HepG2 (cell line): Measurements from ENCODE around the gene ZFPL1. TPM values are rescaled to one million over a fixed set of nuclear protein-coding genes. Genes with fewer than 3 reads are reported as not detected.

Source experiments
- AGO1 ChIP-seq: fragments of 200-400 bp; formaldehyde crosslinking; IDR thresholded peaks from 2 replicates; pipeline ENCODE4 v1.6.1; 2017; ENCODE audit warnings: mild to moderate bottlenecking, low read depth, low read length, moderate library complexity; ENCODE audit not compliant: poor library complexity, severe bottlenecking
- CREB3 ChIP-seq: sonication (generic); formaldehyde crosslinking; IDR thresholded peaks from 2 replicates; pipeline ENCODE4 v1.5.0; 2020; ENCODE audit warnings: missing genetic modification reagents
- FOXK1 ChIP-seq: sonication (generic); formaldehyde crosslinking; IDR thresholded peaks from 2 replicates; pipeline ENCODE4 v1.4.0; 2020; ENCODE audit warnings: low read depth, missing genetic modification reagents, borderline replicate concordance
- GATAD1 ChIP-seq: IDR thresholded peaks from 2 replicates; pipeline ENCODE4 v1.6.1; 2016; ENCODE audit warnings: missing genetic modification reagents, missing compliant biosample characterization
- HES4 ChIP-seq: sonication (generic); formaldehyde crosslinking; IDR thresholded peaks from 2 replicates; pipeline ENCODE4 v1.9.0; 2021; ENCODE audit warnings: mild to moderate bottlenecking, missing genetic modification reagents, borderline replicate concordance
- HMGXB3 ChIP-seq: sonication (generic); formaldehyde crosslinking; IDR thresholded peaks from 2 replicates; pipeline ENCODE4 v1.4.0; 2020; ENCODE audit warnings: missing genetic modification reagents, borderline replicate concordance
- JUND ChIP-seq: sonication (generic); formaldehyde crosslinking; IDR thresholded peaks from 2 replicates; pipeline ENCODE4 v1.8.0; 2022; ENCODE audit warnings: mild to moderate bottlenecking, missing genetic modification reagents
- PHF8 ChIP-seq: sonication (generic); formaldehyde crosslinking; IDR thresholded peaks from 2 replicates; pipeline ENCODE4 v1.5.0; 2020; ENCODE audit warnings: missing genetic modification reagents
- RXRA ChIP-seq: sonication (generic); formaldehyde crosslinking; IDR thresholded peaks from 2 replicates; pipeline ENCODE4 v1.5.1; 2020; ENCODE audit warnings: missing genetic modification reagents
- SOX13 ChIP-seq, 3 experiments: fragments of 450-650 bp in 1 of 3; sonication (generic) in 1 of 3; formaldehyde crosslinking in 1 of 3; IDR thresholded peaks in 2 of 3; conservative IDR thresholded peaks in 1 of 3; 2 replicates each; pipeline versions ENCODE4 v1.5.0 to v1.6.1; 2016 to 2020; ENCODE audit warnings: antibody characterized with exemption in 1 of 3, mild to moderate bottlenecking in 1 of 3, missing compliant biosample characterization in 1 of 3, missing genetic modification reagents in 1 of 3, moderate library complexity in 1 of 3
- TCF12 ChIP-seq, 2 experiments: fragments of 450-650 bp in 1 of 2; sonication (generic) in 1 of 2; formaldehyde crosslinking in 1 of 2; IDR thresholded peaks; 2 replicates each; pipeline versions ENCODE4 v1.6.1 to v1.8.0; 2017 to 2022; ENCODE audit warnings: antibody characterized with exemption in 1 of 2, mild to moderate bottlenecking in 1 of 2, missing genetic modification reagents in 1 of 2, moderate library complexity in 1 of 2
- ZNF180 ChIP-seq: sonication (generic); formaldehyde crosslinking; IDR thresholded peaks from 2 replicates; pipeline ENCODE4 v1.4.0; 2020; ENCODE audit warnings: low read depth, missing genetic modification reagents, borderline replicate concordance
- ZNF205 ChIP-seq: IDR thresholded peaks from 2 replicates; pipeline ENCODE4 v1.6.1; 2018; ENCODE audit warnings: missing biosample characterization, missing genetic modification reagents
- ZNF3 ChIP-seq: IDR thresholded peaks from 2 replicates; pipeline ENCODE4 v1.7.0; 2017; ENCODE audit warnings: inconsistent platforms
- ZNF350 ChIP-seq: sonication (generic); formaldehyde crosslinking; IDR thresholded peaks from 2 replicates; pipeline ENCODE4 v1.4.0; 2020; ENCODE audit warnings: mild to moderate bottlenecking, low read depth, missing genetic modification reagents, borderline replicate concordance
- ZNF431 ChIP-seq: sonication (generic); formaldehyde crosslinking; IDR thresholded peaks from 2 replicates; pipeline ENCODE4 v1.9.0; 2022; ENCODE audit warnings: missing genetic modification reagents, low read depth, mild to moderate bottlenecking, borderline replicate concordance
- ZNF761 ChIP-seq: sonication (generic); formaldehyde crosslinking; conservative IDR thresholded peaks from 2 replicates; pipeline ENCODE4 v1.4.0; 2020; ENCODE audit warnings: mild to moderate bottlenecking, missing genetic modification reagents
- ZNF766 ChIP-seq: sonication (generic); formaldehyde crosslinking; IDR thresholded peaks from 2 replicates; pipeline ENCODE4 v1.5.0; 2020; ENCODE audit warnings: missing genetic modification reagents, borderline replicate concordance
- ZSCAN29 ChIP-seq: sonication (generic); formaldehyde crosslinking; conservative IDR thresholded peaks from 2 replicates; pipeline ENCODE4 v1.4.0; 2020; ENCODE audit warnings: mild to moderate bottlenecking, missing genetic modification reagents
- ZSCAN9 ChIP-seq: IDR thresholded peaks from 2 replicates; pipeline ENCODE4 v1.6.1; 2016; ENCODE audit warnings: borderline replicate concordance
- polyA plus RNA-seq, 8 experiments: library from polyadenylated mRNA; depleted of rRNA in 3 of 8; stranded (reverse) in 7 of 8; unstranded in 1 of 8; fragments of >200 nt; fragmentation: Illumina TruSeq in 4 of 8; extraction: Trizol in 4 of 8; gene quantifications; 2 replicates each; pipeline versions ENCODE4 v1.2.1 to v1.2.3, GENCODE V29; 2011 to 2016; ENCODE audit warnings: low read depth in 4 of 8, missing spikeins in 1 of 8, mixed read lengths in 1 of 8; ENCODE audit not compliant: insufficient read depth in 1 of 8
- total RNA-seq, 5 experiments: library from RNA; depleted of rRNA; stranded (reverse); fragments of >200 nt; fragmentation: Illumina TruSeq; extraction: Trizol; gene quantifications; 2 replicates each; pipeline ENCODE4 v1.2.3, GENCODE V29; 2016; ENCODE audit warnings: low read depth in 1 of 5

The ZFPL1 gene
- total and polyA plus RNA-seq, 2 of the 13 experiments (the other 11 are each of a cell fraction or from before 2014, with no cell fraction given) = 32.2 to 56.0 TPM

- TF ChIP-seq ZNF180 (CRISPR knock-in tag) = no peak
- no peak for TF ChIP-seq ZSCAN9
- TF ChIP-seq HES4 = no peak
- TF ChIP-seq CREB3 (CRISPR knock-in tag) = no peak
- TF ChIP-seq ZNF431 (CRISPR knock-in tag) = peak; percentile 74; the same call in 1 of the 2 replicates
- peak; percentile 61; the same call in 1 of the 2 replicates for TF ChIP-seq ZNF350 (CRISPR knock-in tag)
- peak; percentile 100 for TF ChIP-seq ZNF205 (CRISPR knock-in tag)
- no peak for TF ChIP-seq ZNF3
- TF ChIP-seq ZNF761 (CRISPR knock-in tag) = no peak; the same call in 1 of the 2 replicates
- no peak for TF ChIP-seq AGO1
- no peak for TF ChIP-seq TCF12 (IDR thresholded peaks at IDR 0.05)
- no peak for TF ChIP-seq TCF12 (CRISPR knock-in tag; IDR thresholded peaks at IDR 0.05)
- TF ChIP-seq FOXK1 (CRISPR knock-in tag) = peak; percentile 49; the same call in 1 of the 2 replicates
- TF ChIP-seq HMGXB3 (CRISPR knock-in tag) = peak; percentile 38; the same call in 1 of the 2 replicates
- TF ChIP-seq RXRA (CRISPR knock-in tag) = peak; percentile 75
- peak; percentile 80 for TF ChIP-seq GATAD1 (CRISPR knock-in tag)
- no peak for TF ChIP-seq ZSCAN29 (CRISPR knock-in tag)
- no peak for TF ChIP-seq SOX13 (IDR thresholded peaks at IDR 0.05)
- peak in 1 of 2 experiments; percentile 11; a peak in 1 of 4 replicates for TF ChIP-seq SOX13 (CRISPR knock-in tag; conservative IDR thresholded peaks at IDR 0.05 in 1 of 2, IDR thresholded peaks at IDR 0.05 in 1 of 2)
- TF ChIP-seq JUND = no peak
- peak; percentile 20; the same call in 1 of the 2 replicates for TF ChIP-seq ZNF766 (CRISPR knock-in tag)
- peak; percentile 66 for TF ChIP-seq PHF8
These were observed 43.0 kb upstream of the ZFPL1 start, which contains the start of gene SAC3D1 (continued) for GRCh38 chr11:65040847-65041622.
